Measurements from ENCODE around the gene HSD11B1L.

HSD11B1L gene

GRCh38 chr19:5718037-5718578 is 37.3 kb downstream of the HSD11B1L start:
- H3K4me1 ChIP-seq (ENCODE audit: control insufficient read depth in 1 of 2, insufficient read depth in 2 of 2, low read length in 2 of 2): peaks cover 0 to 7% of the 10 kb centered on the region in 2 experiments
- H3K4me2 ChIP-seq (ENCODE audit: low read length): peak overlapping the region; percentile 93
- no peak overlapping the region for H4K8ac ChIP-seq (ENCODE audit: low read depth, low read length)
- H3K27me3 ChIP-seq (ENCODE audit: insufficient read depth, low read length): no peaks in the 10 kb centered on the region
- no peak overlapping the region for H2AFZ ChIP-seq (ENCODE audit: insufficient read depth, low read length, poor library complexity)
- peaks cover 20% of the 10 kb centered on the region for H3K79me2 ChIP-seq (ENCODE audit: control insufficient read depth, insufficient read depth, low read length, poor library complexity)
- no peak overlapping the region for H3K18ac ChIP-seq (ENCODE audit: low read length)
- H2BK12ac ChIP-seq (ENCODE audit: low read length): no peak overlapping the region
- H4K12ac ChIP-seq (ENCODE audit: low read depth, low read length): no peak overlapping the region
- no peak overlapping the region for H3K4me3 ChIP-seq (ENCODE audit: low read depth, low read length)
- no peak overlapping the region for H2AK5ac ChIP-seq (ENCODE audit: low read length)
- H3K4ac ChIP-seq (ENCODE audit: low read depth, low read length): peak overlapping the region; percentile 82
- no peak overlapping the region for H3K9ac ChIP-seq (ENCODE audit: low read length)
- no CpG with 5 or more reads among the region's 14 CpGs for WGBS (ENCODE audit: extremely low coverage, insufficient coverage, insufficient read length)
- H3K36me3 ChIP-seq (ENCODE audit: control insufficient read depth in 1 of 2, insufficient read depth in 2 of 2, low read length in 2 of 2): peaks cover 13 to 15% of the 10 kb centered on the region in 2 experiments
- no peak for DNase-seq
- H3K27ac ChIP-seq (ENCODE audit: low read depth, low read length): no peak overlapping the region
- H2BK120ac ChIP-seq (ENCODE audit: insufficient read depth, low read length, poor library complexity): peak overlapping the region; percentile 43
- H3K23ac ChIP-seq (ENCODE audit: low read length): no peak overlapping the region
- no peak overlapping the region for H4K91ac ChIP-seq (ENCODE audit: low read depth, low read length)
- H3K14ac ChIP-seq (ENCODE audit: low read length): no peak overlapping the region
- no peak overlapping the region for H2BK5ac ChIP-seq (ENCODE audit: low read depth, low read length, poor library complexity)
- H3K79me1 ChIP-seq (ENCODE audit: low read length): peaks cover 9% of the 10 kb centered on the region
- H3K9me3 ChIP-seq (ENCODE audit: insufficient read depth, low read depth, low read length): no peaks in the 10 kb centered on the region

GRCh38 chr19:5718579-5719273 is 37.9 kb downstream of the HSD11B1L start:
- H3K79me2 ChIP-seq (ENCODE audit: control insufficient read depth, insufficient read depth, low read length, poor library complexity): peaks cover 20% of the 10 kb centered on the region
- no peak overlapping the region for H4K91ac ChIP-seq (ENCODE audit: low read depth, low read length)
- peak overlapping the region; percentile 11 for H3K14ac ChIP-seq (ENCODE audit: low read length)
- H4K12ac ChIP-seq (ENCODE audit: low read depth, low read length): no peak overlapping the region
- peak overlapping the region; percentile 93 for H3K4me2 ChIP-seq (ENCODE audit: low read length)
- H3K4me1 ChIP-seq (ENCODE audit: control insufficient read depth in 1 of 2, insufficient read depth in 2 of 2, low read length in 2 of 2): peaks cover 0 to 7% of the 10 kb centered on the region in 2 experiments
- H3K4ac ChIP-seq (ENCODE audit: low read depth, low read length): peak overlapping the region; percentile 87
- no peak overlapping the region for H2AFZ ChIP-seq (ENCODE audit: insufficient read depth, low read length, poor library complexity)
- no peak overlapping the region for H4K8ac ChIP-seq (ENCODE audit: low read depth, low read length)
- H3K23ac ChIP-seq (ENCODE audit: low read length): no peak overlapping the region
- peaks cover 9% of the 10 kb centered on the region for H3K79me1 ChIP-seq (ENCODE audit: low read length)
- no CpG with 5 or more reads among the region's 11 CpGs for WGBS (ENCODE audit: extremely low coverage, insufficient coverage, insufficient read length)
- peaks cover 8 to 9% of the 10 kb centered on the region in 2 experiments for H3K36me3 ChIP-seq (ENCODE audit: control insufficient read depth in 1 of 2, insufficient read depth in 2 of 2, low read length in 2 of 2)
- peak overlapping the region; percentile 43 for H2BK120ac ChIP-seq (ENCODE audit: insufficient read depth, low read length, poor library complexity)
- H2BK12ac ChIP-seq (ENCODE audit: low read length): no peak overlapping the region
- no peak overlapping the region for H3K18ac ChIP-seq (ENCODE audit: low read length)
- H3K27ac ChIP-seq (ENCODE audit: low read depth, low read length): peak overlapping the region; percentile 45
- peak overlapping the region; percentile 97 for H3K4me3 ChIP-seq (ENCODE audit: low read depth, low read length)
- DNase-seq: peak; percentile 20 to 41
- no peaks in the 10 kb centered on the region for H3K27me3 ChIP-seq (ENCODE audit: insufficient read depth, low read length)
- no peaks in the 10 kb centered on the region for H3K9me3 ChIP-seq (ENCODE audit: insufficient read depth, low read depth, low read length)
- H2AK5ac ChIP-seq (ENCODE audit: low read length): no peak overlapping the region
- no peak overlapping the region for H2BK5ac ChIP-seq (ENCODE audit: low read depth, low read length, poor library complexity)
- no peak overlapping the region for H3K9ac ChIP-seq (ENCODE audit: low read length)

- WGBS (ENCODE audit: extremely low coverage, insufficient coverage, insufficient read length): no CpG with 5 or more reads among the region's 58 CpGs
These were observed 38.6 kb downstream of the HSD11B1L start for GRCh38 chr19:5719274-5719960.

GRCh38 chr19:5719961-5720790 is 39.3 kb downstream of the HSD11B1L start, which contains the start of the genes CATSPERD and LONP1:
Gene CATSPERD, plus strand, starts transcription at chr19:5720637. Its CDS starts 101 bp downstream, at chr19:5720738.
Gene LONP1, minus strand, starts transcription at chr19:5720146. Its CDS starts 14 bp downstream, at chr19:5720132.
- Histone ChIP-seq H4K12ac (ENCODE audit: low read depth, low read length) (peak within 1 kb of the TSS; percentile 85), H3K18ac (ENCODE audit: low read length) (peak within 1 kb of the TSS; percentile 58), H3K4me2 (ENCODE audit: low read length) (peak within 1 kb of the TSS; percentile 93), H3K79me1 (ENCODE audit: low read length) (peaks cover 9% of the 10 kb centered on the region), H2BK5ac (ENCODE audit: low read depth, low read length, poor library complexity) (peak within 1 kb of the TSS; percentile 71), H2BK120ac (ENCODE audit: insufficient read depth, low read length, poor library complexity) (peak within 1 kb of the TSS; percentile 70), H3K4ac (ENCODE audit: low read depth, low read length) (peak within 1 kb of the TSS; percentile 87), H4K91ac (ENCODE audit: low read depth, low read length) (peak within 1 kb of the TSS; percentile 86), H3K4me1 (ENCODE audit: control insufficient read depth in 1 of 2, insufficient read depth in 2 of 2, low read length in 2 of 2) (peaks cover 0 to 7% of the 10 kb centered on the region in 2 experiments), H3K14ac (ENCODE audit: low read length) (peak within 1 kb of the TSS; percentile 79), H2AK5ac (ENCODE audit: low read length) (peak within 1 kb of the TSS; percentile 66), H2AFZ (ENCODE audit: insufficient read depth, low read length, poor library complexity) (peak within 1 kb of the TSS; percentile 90), H3K27me3 (ENCODE audit: insufficient read depth, low read length) (no peaks in the 10 kb centered on the region), H3K9me3 (ENCODE audit: insufficient read depth, low read depth, low read length) (no peaks in the 10 kb centered on the region), H3K23ac (ENCODE audit: low read length) (no peak within 1 kb of the TSS), H3K36me3 (ENCODE audit: control insufficient read depth in 1 of 2, insufficient read depth in 2 of 2, low read length in 2 of 2) (peaks cover 5% of the 10 kb centered on the region in 2 experiments), H3K4me3 (ENCODE audit: low read depth, low read length) (peak within 1 kb of the TSS; percentile 97), H3K27ac (ENCODE audit: low read depth, low read length) (peak within 1 kb of the TSS; percentile 94), H3K9ac (ENCODE audit: low read length) (peak within 1 kb of the TSS; percentile 98), H3K79me2 (ENCODE audit: control insufficient read depth, insufficient read depth, low read length, poor library complexity) (peaks cover 20% of the 10 kb centered on the region), H4K8ac (ENCODE audit: low read depth, low read length) (peak within 1 kb of the TSS; percentile 95), H2BK12ac (ENCODE audit: low read length) (no peak within 1 kb of the TSS)
- WGBS (ENCODE audit: extremely low coverage, insufficient coverage, insufficient read length): no CpG with 5 or more reads among the region's 90 CpGs
- peak; percentile 100 for DNase-seq

More at GRCh38 chr19:5719274-5719960, 38.6 kb downstream of the HSD11B1L start:
- Histone ChIP-seq H2BK12ac (ENCODE audit: low read length) (no peak overlapping the region), H3K79me1 (ENCODE audit: low read length) (peaks cover 9% of the 10 kb centered on the region), H2AK5ac (ENCODE audit: low read length) (peak overlapping the region; percentile 66), H4K8ac (ENCODE audit: low read depth, low read length) (peak overlapping the region; percentile 95), H3K27ac (ENCODE audit: low read depth, low read length) (peak overlapping the region; percentile 74), H4K12ac (ENCODE audit: low read depth, low read length) (peak overlapping the region; percentile 85), H3K9me3 (ENCODE audit: insufficient read depth, low read depth, low read length) (no peaks in the 10 kb centered on the region), H3K4me2 (ENCODE audit: low read length) (peak overlapping the region; percentile 93), H3K27me3 (ENCODE audit: insufficient read depth, low read length) (no peaks in the 10 kb centered on the region), H3K23ac (ENCODE audit: low read length) (no peak overlapping the region), H4K91ac (ENCODE audit: low read depth, low read length) (peak overlapping the region; percentile 86), H3K36me3 (ENCODE audit: control insufficient read depth in 1 of 2, insufficient read depth in 2 of 2, low read length in 2 of 2) (peaks cover 5% of the 10 kb centered on the region in 2 experiments), H3K14ac (ENCODE audit: low read length) (peak overlapping the region; percentile 62), H2BK5ac (ENCODE audit: low read depth, low read length, poor library complexity) (peak overlapping the region; percentile 62), H2BK120ac (ENCODE audit: insufficient read depth, low read length, poor library complexity) (peak overlapping the region; percentile 70), H3K79me2 (ENCODE audit: control insufficient read depth, insufficient read depth, low read length, poor library complexity) (peaks cover 20% of the 10 kb centered on the region), H2AFZ (ENCODE audit: insufficient read depth, low read length, poor library complexity) (peak overlapping the region; percentile 90), H3K4ac (ENCODE audit: low read depth, low read length) (peak overlapping the region; percentile 87), H3K9ac (ENCODE audit: low read length) (peak overlapping the region; percentile 53), H3K18ac (ENCODE audit: low read length) (peak overlapping the region; percentile 56), H3K4me1 (ENCODE audit: control insufficient read depth in 1 of 2, insufficient read depth in 2 of 2, low read length in 2 of 2) (peaks cover 0 to 7% of the 10 kb centered on the region in 2 experiments), H3K4me3 (ENCODE audit: low read depth, low read length) (peak overlapping the region; percentile 97)
- peak; percentile 83 to 87 for DNase-seq
